GM20000 (cell line): ENCODE data around the gene PRKN.

ENCODE experiments used
- DNase-seq: peaks from one replicate; pipeline ENCODE4 v3.0.0; 2012; ENCODE audit warnings: low spot score
- CTCF ChIP-seq: IDR thresholded peaks from 2 replicates; pipeline ENCODE4 v1.5.1; 2012; ENCODE audit warnings: mild to moderate bottlenecking, control low read depth; ENCODE audit errors: extremely low read depth, missing control alignments

PRKN gene

GRCh38 chr6:162149786-162150185, 577.8 kb downstream of the PRKN start:
- no peak for DNase-seq
- TF ChIP-seq CTCF, result no peak

- DNase-seq, result no peak
- TF ChIP-seq CTCF, result no peak
These were observed 579.8 kb downstream of the PRKN start for GRCh38 chr6:162147805-162148204.

GRCh38 chr6:162147281-162147680, 580.3 kb downstream of the PRKN start:
- TF ChIP-seq CTCF, result no peak

GRCh38 chr6:162140251-162140852, 587.2 kb downstream of the PRKN start:
- no peak for TF ChIP-seq CTCF
- DNase-seq, result no peak

More at GRCh38 chr6:162147281-162147680, 580.3 kb downstream of the PRKN start:
- no peak for DNase-seq

- DNase-seq, result no peak
- TF ChIP-seq CTCF, result no peak
These were observed 601.9 kb downstream of the PRKN start for GRCh38 chr6:162125659-162126058.

GRCh38 chr6:162124710-162125435, 602.7 kb downstream of the PRKN start:
- no peak for TF ChIP-seq CTCF

GRCh38 chr6:162123797-162124196, 603.8 kb downstream of the PRKN start:
- no peak for DNase-seq
- TF ChIP-seq CTCF, result no peak

More at GRCh38 chr6:162124710-162125435, 602.7 kb downstream of the PRKN start:
- no peak for DNase-seq
